ENCODE results near the gene WDR4.
"Not testable (repeated sequence)": the region's sequence is repeated elsewhere in the genome, so short reads cannot be mapped to it uniquely, and the experiment has no call there.

Gene WDR4

DNA sequence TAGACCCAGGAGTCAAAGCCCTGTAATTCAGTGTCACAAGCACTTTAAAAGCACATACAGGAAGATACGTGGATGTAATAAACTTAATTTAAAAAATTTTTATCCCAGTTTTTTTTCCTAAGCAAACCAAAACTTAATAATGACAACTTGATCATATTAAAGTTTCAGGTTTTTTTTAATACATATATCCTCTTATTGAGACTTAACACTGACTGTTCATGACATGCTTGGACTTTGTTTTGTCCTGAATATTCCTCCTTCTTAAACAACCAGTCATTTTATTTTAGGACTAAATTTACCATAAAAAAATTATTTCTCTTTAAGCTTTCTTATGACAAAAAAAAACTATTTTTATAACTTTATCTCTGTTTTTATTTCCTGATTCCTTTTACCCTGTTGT is 64.1 kb downstream of the WDR4 start:
- DNase-seq (ENCODE audit: low read depth), result no peak

DNA sequence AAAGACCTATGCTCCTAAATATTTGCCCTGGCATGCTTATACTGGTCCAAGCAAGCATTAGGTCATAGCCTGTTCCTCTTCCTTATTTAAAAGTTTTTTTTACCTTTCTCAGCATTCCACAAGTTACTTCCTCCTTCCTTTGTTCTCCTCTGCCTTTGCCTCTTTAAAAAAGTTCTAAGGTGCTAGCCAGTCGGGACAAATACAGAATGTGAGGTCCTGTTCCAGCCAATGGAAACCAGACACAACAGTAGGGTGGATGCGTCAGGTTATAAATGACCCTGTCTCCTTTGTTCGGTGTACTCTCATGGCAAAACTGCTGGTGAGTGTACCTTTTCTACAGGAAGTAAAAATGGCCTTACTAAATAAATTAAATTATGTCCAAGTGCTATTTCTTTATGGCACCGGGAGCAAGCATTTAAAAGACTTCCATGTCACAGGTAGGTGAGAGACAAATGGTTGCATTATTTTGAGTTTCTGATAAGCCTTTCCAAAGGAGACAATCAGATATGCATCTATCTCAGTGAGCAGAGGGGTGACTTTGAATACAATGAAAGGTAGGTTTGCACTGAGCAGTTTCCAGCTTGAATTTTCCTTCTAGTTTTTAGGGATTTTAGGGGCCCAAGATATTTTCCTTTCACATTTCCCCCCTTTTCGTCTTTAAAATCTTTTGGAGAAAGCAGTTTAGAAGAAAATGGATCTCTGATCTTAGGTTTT is 66.7 kb downstream of the WDR4 start:
- DNase-seq (ENCODE audit: low read depth), result not testable (repeated sequence)

DNA sequence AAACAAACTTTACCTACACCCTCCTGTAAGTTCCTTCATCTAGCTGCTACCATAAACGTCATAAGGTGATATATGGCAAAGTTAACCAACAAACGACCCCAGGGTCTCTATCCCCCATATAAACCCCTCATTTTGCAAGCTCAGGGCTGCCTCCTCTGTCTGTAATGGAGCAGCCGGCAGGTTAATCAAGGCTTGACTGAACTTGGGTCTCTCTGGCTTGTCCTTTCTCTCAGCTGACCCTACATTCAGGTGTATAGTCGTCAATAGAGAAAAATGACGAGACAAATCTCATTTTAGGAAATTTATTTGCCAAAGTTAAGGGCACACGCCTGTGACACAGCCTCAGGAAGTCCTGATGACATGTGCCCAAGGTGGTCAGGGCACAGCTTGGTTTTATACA is 67.4 kb downstream of the WDR4 start:
- no peak for DNase-seq (ENCODE audit: low read depth)

DNA sequence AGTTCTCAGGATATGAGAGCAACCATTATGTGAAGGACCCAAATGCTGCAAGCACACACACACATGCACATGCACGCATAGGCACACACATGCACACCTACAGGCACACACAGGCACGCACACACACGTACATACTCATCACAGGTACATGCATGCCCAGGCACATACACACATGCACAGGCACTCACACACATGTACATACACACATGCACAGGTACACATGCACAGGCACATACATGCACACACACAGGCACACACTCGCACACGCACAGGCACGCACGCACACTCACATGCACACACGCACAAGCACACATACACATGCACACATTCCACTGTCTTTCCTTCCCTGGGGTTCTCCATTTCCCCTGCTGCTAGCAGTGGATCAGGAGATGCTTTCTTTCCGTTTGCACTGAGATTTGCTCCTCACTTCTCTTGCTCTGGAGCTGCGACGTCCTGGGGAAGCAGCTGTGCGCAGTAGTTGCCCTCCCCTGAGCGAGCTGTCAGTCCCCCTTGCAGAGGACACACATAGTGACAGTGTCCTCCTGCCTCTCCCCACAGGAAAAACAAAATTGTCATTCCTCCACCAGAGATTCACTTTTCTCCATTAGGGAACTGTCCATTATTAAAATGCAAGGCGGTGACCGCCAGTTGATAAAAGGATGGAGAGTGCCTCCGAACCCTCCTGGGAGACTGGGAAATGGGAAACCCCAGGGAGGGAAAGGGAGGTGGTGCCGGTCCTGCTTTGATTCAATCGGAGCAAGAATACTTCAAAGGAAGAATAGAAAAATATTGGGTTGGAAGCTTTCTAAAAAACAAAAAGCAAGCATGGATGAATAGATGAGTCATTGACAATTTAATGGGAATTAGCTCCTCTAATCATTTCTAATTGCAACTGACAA is 69.5 kb downstream of the WDR4 start:
- DNase-seq (ENCODE audit: low read depth), result no peak

DNA sequence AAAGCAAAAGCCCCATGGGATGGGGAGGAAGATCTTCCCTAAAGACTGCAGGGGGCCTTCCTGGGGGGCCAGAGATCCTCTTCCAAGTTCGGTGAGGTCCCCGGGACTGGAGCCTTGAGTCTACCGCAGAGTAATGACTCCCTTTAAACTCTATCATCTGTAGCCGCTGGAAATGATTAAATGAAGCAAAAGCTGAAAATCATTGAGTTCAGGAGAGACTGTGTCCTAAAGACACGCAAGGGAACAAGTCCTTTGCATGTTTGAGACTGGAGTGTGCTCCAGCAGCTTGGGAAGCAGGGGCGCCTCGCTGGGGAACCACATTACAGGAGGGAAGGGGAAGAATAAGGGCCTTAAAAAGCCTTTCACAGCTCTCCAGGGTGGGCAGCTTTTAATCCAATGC is 70.2 kb downstream of the WDR4 start:
- DNase-seq (ENCODE audit: low read depth), result no peak

DNA sequence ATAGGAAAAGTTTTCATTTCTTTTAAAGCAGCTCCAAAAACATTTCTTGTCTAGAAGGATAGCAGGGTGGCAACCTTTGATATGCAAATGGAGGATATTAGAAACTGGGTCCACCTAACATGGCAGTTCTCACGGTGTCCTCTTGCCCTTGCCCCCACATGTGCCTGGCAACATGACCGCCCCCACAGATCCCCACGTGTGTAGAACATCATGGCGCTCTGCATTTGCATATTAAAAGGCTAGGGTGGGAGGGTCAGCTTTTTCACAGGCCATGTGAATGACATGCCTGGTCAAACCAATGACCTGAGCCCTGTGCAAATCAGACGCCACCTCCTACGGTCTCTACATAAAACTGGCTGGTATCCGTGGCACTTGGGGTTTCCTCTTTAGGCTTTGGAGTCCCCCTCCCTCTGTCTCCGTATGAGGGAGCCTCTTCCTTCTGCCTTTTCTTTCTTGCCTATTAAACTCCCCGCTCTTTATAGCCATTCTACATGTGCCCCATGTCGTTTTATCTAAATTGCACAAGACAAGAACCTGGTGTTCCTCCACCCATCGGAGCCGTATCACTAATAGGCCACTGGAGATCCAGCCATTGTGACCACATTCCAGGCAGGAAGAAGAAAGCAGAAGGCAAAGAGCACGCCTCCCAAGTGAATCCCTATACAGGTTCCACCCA is 71.3 kb downstream of the WDR4 start:
- no peak for DNase-seq (ENCODE audit: low read depth)

DNA sequence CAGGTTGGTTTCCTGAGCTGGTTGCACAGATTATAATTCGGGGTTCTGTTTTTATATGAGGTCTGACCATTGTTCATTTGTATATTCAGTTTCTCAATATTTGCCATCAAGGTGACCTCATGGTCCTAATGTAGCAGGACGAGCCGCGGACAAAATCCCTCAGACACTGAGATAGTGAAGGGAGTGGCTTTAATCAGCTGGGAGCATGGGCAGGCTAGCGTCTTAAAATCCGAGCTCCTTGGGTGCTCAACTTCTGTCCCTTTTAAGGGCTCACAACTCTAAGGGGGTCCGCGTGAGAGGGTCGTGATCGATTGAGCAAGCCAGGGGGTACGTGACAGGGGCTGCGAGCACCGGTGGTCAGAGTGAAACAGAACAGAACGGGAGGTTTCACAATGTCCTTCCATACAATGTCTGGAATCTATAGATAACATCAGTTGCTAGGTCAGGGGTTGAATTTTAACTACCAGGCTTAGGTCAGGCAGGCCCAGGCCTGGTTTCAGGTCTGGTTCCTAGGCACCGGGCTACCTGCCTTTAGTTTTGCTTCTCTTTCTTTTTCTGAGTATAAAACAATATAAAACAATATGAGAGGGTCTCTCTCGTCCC is 71.9 kb downstream of the WDR4 start:
- not testable (repeated sequence) for DNase-seq (ENCODE audit: low read depth)

DNA sequence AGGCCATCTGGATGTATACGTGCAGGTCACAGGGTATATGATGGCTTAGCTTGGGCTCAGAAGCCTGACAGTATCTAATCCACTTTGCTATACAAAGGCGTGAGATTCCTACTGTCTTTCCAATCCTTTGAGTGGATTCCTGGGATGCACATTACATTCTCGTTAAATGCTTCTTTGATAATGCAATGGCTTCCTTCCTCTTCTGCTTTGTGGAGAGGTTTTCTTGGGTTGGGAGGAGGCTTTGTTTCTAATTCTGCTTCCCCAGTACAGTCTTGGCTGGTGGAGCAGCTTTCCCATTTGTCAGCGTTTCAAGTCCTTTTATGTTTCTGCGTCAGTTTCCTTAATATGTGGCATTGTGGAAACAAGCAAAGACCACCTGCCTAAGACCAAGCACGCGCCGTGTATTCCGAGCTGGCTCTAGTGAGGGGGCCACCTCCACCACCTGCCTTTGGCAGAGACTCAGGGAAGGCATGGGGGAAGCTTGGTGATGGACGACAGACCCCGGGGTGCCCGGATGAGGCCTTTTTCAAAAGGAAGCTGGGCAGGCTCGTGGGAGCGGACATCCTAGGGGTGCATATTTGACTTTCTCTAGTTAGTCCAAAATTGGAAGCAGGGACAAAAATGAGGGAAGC is 72.7 kb downstream of the WDR4 start:
- no peak for DNase-seq (ENCODE audit: low read depth)

DNA sequence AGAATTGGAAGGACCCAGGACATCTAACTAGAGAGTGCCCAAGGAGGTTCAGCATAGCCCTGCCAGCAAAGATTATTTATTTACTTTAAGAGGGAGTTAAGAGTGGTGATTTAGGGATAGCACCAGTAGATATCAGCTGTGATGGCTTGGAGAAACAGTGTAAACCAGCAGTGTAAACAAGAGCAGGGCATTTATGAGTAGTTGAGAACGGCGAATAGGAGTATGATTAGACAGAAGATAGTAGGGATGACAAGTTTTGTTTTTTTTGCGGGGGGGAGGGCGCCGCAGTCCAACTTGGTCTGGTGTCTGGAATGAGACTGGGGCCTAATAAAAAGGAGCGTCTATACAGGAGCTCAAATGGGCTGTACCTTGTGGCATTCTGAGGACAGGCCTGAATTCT is 77.7 kb downstream of the WDR4 start:
- not testable (repeated sequence) for DNase-seq (ENCODE audit: low read depth)

DNA sequence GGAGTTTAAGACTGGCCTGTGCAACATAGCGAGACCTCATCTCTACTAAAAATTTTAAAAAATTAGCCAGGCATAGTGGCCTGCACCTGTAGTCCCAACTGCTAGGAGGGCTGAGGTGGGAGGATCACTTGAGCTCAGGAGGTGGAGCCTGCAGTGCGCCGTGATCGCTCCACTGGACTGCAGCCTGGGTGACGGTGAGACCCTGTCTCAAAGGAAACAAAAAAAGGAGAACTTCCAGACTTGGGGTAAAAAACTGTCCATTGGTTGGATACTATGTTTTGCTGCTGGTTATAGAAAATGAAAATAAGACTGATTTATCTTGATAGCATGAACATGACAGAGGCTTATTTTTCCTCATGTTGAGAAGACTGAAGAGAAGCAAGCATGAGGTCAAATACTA is 79.4 kb downstream of the WDR4 start:
- DNase-seq (ENCODE audit: low read depth), result no peak

DNA sequence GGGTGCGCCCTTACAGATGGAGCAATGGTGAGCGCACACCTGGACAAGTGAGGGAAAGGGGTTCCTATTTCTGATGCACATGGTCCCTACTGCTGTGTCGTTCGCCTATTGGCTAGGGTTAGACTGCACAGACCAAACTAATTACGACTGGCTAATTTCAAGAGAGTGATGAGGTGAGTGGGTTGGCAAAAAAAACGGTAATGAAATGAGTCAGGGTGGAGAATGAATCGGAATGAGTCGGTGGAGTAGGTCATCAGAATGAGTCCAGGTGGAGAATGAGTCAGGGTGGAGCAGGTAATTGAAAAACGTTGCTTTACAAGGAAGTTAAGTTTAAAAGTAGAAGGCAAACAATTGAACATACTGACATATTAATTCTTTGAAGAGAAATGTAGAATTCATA is 79.8 kb downstream of the WDR4 start:
- no peak for DNase-seq (ENCODE audit: low read depth)
